Smooth muscle cell (in vitro differentiated cells): ENCODE data around the gene POLR2E. TPM values are rescaled to one million over a fixed set of nuclear protein-coding genes. Genes with fewer than 3 reads are reported as not detected.

ENCODE experiments used
- DNase-seq: peaks from one replicate; lab custom pipeline; 2025; ENCODE audit not compliant: unreplicated experiment; lab: John Stamatoyannopoulos, UW
- H2AFZ ChIP-seq: fragments of 200-600 bp; sonication (generic); 2 replicates; pipeline ENCODE4 v1.6.0; 2016; ENCODE audit warnings: antibody characterized with exemption, low read depth, mild to moderate bottlenecking
- H3F3A ChIP-seq: fragments of 200-600 bp; sonication (generic); 2 replicates; pipeline ENCODE4 v1.6.0; 2017; ENCODE audit warnings: antibody characterized with exemption, low read depth
- H3K27ac ChIP-seq: fragments of 200-600 bp; sonication (generic); 2 replicates; pipeline ENCODE4 v1.5.1; 2016; ENCODE audit warnings: low read depth, mild to moderate bottlenecking
- H3K27me3 ChIP-seq: fragments of 200-600 bp; sonication (generic); 2 replicates; pipeline ENCODE4 v1.6.1; 2016; ENCODE audit warnings: low read depth, mild to moderate bottlenecking
- H3K36me3 ChIP-seq: fragments of 200-600 bp; sonication (generic); 2 replicates; pipeline ENCODE4 v1.5.1; 2016; ENCODE audit warnings: low read depth
- H3K4me1 ChIP-seq: fragments of 200-600 bp; sonication (generic); 2 replicates; pipeline ENCODE4 v1.5.1; 2016; ENCODE audit warnings: low read depth
- H3K4me2 ChIP-seq: fragments of 200-600 bp; sonication (generic); 2 replicates; pipeline ENCODE4 v1.6.0; 2016; ENCODE audit warnings: mild to moderate bottlenecking
- H3K4me3 ChIP-seq: fragments of 200-600 bp; sonication (generic); 2 replicates; pipeline ENCODE4 v1.5.1; 2016; ENCODE audit warnings: mild to moderate bottlenecking
- H3K79me2 ChIP-seq: fragments of 200-600 bp; sonication (generic); 2 replicates; pipeline ENCODE4 v1.6.0; 2016; ENCODE audit warnings: low read depth, mild to moderate bottlenecking
- H3K9ac ChIP-seq: fragments of 200-600 bp; sonication (generic); 2 replicates; pipeline ENCODE4 v1.6.0; 2016; ENCODE audit warnings: low read depth
- H3K9me3 ChIP-seq: fragments of 200-600 bp; sonication (generic); replicated peaks from 2 replicates; pipeline ENCODE4 v1.5.1; 2016; ENCODE audit warnings: low read depth
- H4K20me1 ChIP-seq: fragments of 200-600 bp; sonication (generic); 2 replicates; pipeline ENCODE4 v1.6.0; 2016; ENCODE audit warnings: low read depth
- WGBS: methylation state at CpG from one replicate; pipeline ENCODE4 v1.1.7; 2016; ENCODE audit warnings: low lambda C conversion rate; 5-methylcytosine and 5-hydroxymethylcytosine counted together
- polyA plus RNA-seq: library from polyadenylated mRNA; unstranded; fragments of >200 nt; fragmentation: Nextera tagmentation; extraction: Ambion mirVana; gene quantifications from 2 replicates; pipeline ENCODE4 v1.2.1, GENCODE V29; 2016
- total RNA-seq: library from RNA; depleted of rRNA; stranded (reverse); fragments of >200 nt; gene quantifications from 2 replicates; pipeline ENCODE4 v1.2.3, GENCODE V29; 2014
- TF ChIP-seq, protein P1 (sequence below): fragments of 200-600 bp; sonication (generic); IDR thresholded peaks from 2 replicates; pipeline ENCODE4 v1.5.1; 2017; ENCODE audit warnings: borderline replicate concordance, mild to moderate bottlenecking, antibody characterized with exemption; ENCODE audit not compliant: insufficient read depth, poor library complexity, severe bottlenecking

The POLR2E gene
- total and polyA plus RNA-seq, 2 experiments from 2014 or later: 114 to 235 TPM

- DNase-seq: no peak
Observed at GRCh38 chr19:1101337-1101698, 6.1 kb upstream of the POLR2E start.

GRCh38 chr19:1098177-1099051 is 3.2 kb upstream of the POLR2E start:
- peaks cover 14% of the 10 kb centered on the region for H4K20me1 ChIP-seq
- H3K27ac ChIP-seq: peak overlapping the region; percentile 55
- no peak overlapping the region for H3K4me2 ChIP-seq
- H3K27me3 ChIP-seq: no peaks in the 10 kb centered on the region
- TF ChIP-seq, protein P1, sequence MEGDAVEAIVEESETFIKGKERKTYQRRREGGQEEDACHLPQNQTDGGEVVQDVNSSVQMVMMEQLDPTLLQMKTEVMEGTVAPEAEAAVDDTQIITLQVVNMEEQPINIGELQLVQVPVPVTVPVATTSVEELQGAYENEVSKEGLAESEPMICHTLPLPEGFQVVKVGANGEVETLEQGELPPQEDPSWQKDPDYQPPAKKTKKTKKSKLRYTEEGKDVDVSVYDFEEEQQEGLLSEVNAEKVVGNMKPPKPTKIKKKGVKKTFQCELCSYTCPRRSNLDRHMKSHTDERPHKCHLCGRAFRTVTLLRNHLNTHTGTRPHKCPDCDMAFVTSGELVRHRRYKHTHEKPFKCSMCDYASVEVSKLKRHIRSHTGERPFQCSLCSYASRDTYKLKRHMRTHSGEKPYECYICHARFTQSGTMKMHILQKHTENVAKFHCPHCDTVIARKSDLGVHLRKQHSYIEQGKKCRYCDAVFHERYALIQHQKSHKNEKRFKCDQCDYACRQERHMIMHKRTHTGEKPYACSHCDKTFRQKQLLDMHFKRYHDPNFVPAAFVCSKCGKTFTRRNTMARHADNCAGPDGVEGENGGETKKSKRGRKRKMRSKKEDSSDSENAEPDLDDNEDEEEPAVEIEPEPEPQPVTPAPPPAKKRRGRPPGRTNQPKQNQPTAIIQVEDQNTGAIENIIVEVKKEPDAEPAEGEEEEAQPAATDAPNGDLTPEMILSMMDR: no peak
- no peak overlapping the region for H3K9ac ChIP-seq
- no peak overlapping the region for H3K4me3 ChIP-seq
- no peaks in the 10 kb centered on the region for H3K36me3 ChIP-seq
- peaks cover 15% of the 10 kb centered on the region for H3F3A ChIP-seq
- no peaks in the 10 kb centered on the region for H3K9me3 ChIP-seq
- no peak overlapping the region for H2AFZ ChIP-seq
- no peak for DNase-seq
- H3K79me2 ChIP-seq: peaks cover 18% of the 10 kb centered on the region
- 75% methylated on average over 13 of the region's 15 CpGs for WGBS
- H3K4me1 ChIP-seq: peaks cover 14% of the 10 kb centered on the region

More at GRCh38 chr19:1101337-1101698, 6.1 kb upstream of the POLR2E start:
- peaks cover 16% of the 10 kb centered on the region for H3F3A ChIP-seq
- H2AFZ ChIP-seq: no peak overlapping the region
- no peak overlapping the region for H3K9ac ChIP-seq
- H3K27ac ChIP-seq: peak overlapping the region; percentile 90
- WGBS: 61% methylated on average over 9 of the region's 9 CpGs
- H4K20me1 ChIP-seq: peaks cover 16% of the 10 kb centered on the region
- peaks cover 14% of the 10 kb centered on the region for H3K4me1 ChIP-seq
- TF ChIP-seq, protein P1: no peak
- H3K27me3 ChIP-seq: no peaks in the 10 kb centered on the region
- no peak overlapping the region for H3K4me3 ChIP-seq
- H3K4me2 ChIP-seq: peak overlapping the region; percentile 58
- no peaks in the 10 kb centered on the region for H3K36me3 ChIP-seq
- H3K9me3 ChIP-seq: no peaks in the 10 kb centered on the region
- no peaks in the 10 kb centered on the region for H3K79me2 ChIP-seq

DNA sequence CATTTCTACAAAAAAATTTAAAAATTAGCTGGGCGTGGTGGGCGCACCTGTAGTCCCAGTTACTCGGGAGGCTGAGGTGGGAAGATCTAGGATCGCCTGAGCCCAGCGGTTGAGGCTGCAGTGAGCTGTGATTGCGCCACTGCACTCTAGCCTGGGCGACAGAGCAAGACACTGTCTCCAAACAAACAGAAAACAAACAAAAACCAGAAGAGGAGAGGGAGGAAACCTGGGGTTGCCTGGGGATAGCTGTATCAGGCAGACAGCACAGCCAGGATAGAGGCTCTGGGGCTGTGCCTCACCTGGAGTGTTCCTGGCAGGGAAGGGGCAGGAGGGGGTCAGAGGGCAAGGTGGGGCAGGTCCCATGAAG is 2.6 kb upstream of the POLR2E start:
- TF ChIP-seq, protein P1: no peak
- Histone ChIP-seq H3K9ac (no peak overlapping the region), H3F3A (peaks cover 12% of the 10 kb centered on the region), H3K4me1 (peaks cover 8% of the 10 kb centered on the region), H3K27ac (no peak overlapping the region), H3K4me3 (no peak overlapping the region), H3K79me2 (peaks cover 24% of the 10 kb centered on the region), H3K4me2 (no peak overlapping the region), H3K9me3 (no peaks in the 10 kb centered on the region), H2AFZ (no peak overlapping the region), H4K20me1 (peaks cover 19% of the 10 kb centered on the region), H3K27me3 (no peaks in the 10 kb centered on the region), H3K36me3 (no peaks in the 10 kb centered on the region)
- no peak for DNase-seq
- 88% methylated on average over 7 of the region's 7 CpGs for WGBS

GRCh38 chr19:1094655-1094977 is 559 bp downstream of the POLR2E start:
- Histone ChIP-seq H3K27ac (peak overlapping the region; percentile 43), H3K4me2 (peak overlapping the region; percentile 98), H4K20me1 (peaks cover 29% of the 10 kb centered on the region), H3K4me3 (peak overlapping the region; percentile 90), H3K36me3 (no peaks in the 10 kb centered on the region), H3K9ac (peak overlapping the region; percentile 92), H2AFZ (no peak overlapping the region), H3K79me2 (peaks cover 31% of the 10 kb centered on the region), H3F3A (no peaks in the 10 kb centered on the region), H3K9me3 (no peaks in the 10 kb centered on the region), H3K27me3 (no peaks in the 10 kb centered on the region), H3K4me1 (peaks cover 7% of the 10 kb centered on the region)
- TF ChIP-seq, protein P1: no peak
- 4% methylated on average over 15 of the region's 19 CpGs for WGBS
- no peak for DNase-seq
